Measurements from ENCODE around the gene SSBP4. TPM values are rescaled to one million over a fixed set of nuclear protein-coding genes. Genes with fewer than 3 reads are reported as not detected.

The SSBP4 gene
- total and polyA plus RNA-seq, 2 donors (not counting 3 experiments of a cell fraction or from before 2014, with no cell fraction given) = 89.6 to 151 TPM

GRCh38 chr19:18416778-18417249 lies 2.4 kb upstream of the SSBP4 start:
- Histone ChIP-seq H4K20me1 (replicated peaks; ENCODE audit: control insufficient read depth, extremely low read depth, insufficient read depth, low read length) (no peaks in the 10 kb centered on the region), H3K79me2 (ENCODE audit: control insufficient read depth, insufficient read depth, low read length) (peaks cover 25% of the 10 kb centered on the region), H3K9me3 (replicated peaks; ENCODE audit: control insufficient read depth, insufficient read depth, low read length) (no peaks in the 10 kb centered on the region), H3K36me3 (ENCODE audit: control insufficient read depth in 2 of 2, extremely low read depth in 1 of 2, insufficient read depth in 2 of 2, low read length in 2 of 2) (no peaks in the 10 kb centered on the region), H3K9ac (replicated peaks; ENCODE audit: extremely low read depth, insufficient read depth, low read length) (peak overlapping the region; percentile 88), H3K4me2 (ENCODE audit: insufficient read depth, low read length) (peak overlapping the region; percentile 59), H3K9me1 (replicated peaks; ENCODE audit: control insufficient read depth, extremely low read depth, insufficient read depth, low read length) (no peaks in the 10 kb centered on the region), H3K27ac (ENCODE audit: insufficient read depth, low read depth, low read length) (peak overlapping the region; percentile 98), H2AFZ (ENCODE audit: low read depth, low read length) (peak overlapping the region; percentile 63), H3K27me3 (ENCODE audit: control insufficient read depth in 2 of 2, insufficient read depth in 2 of 2, low read length in 2 of 2) (no peaks in the 10 kb centered on the region), H3K4me1 (ENCODE audit: control insufficient read depth, extremely low read depth, insufficient read depth, low read length) (peaks cover 39% of the 10 kb centered on the region), H3K4me3 (replicated peaks in 1 of 3; ENCODE audit: insufficient read depth in 1 of 3, low read depth in 1 of 3, low read length in 3 of 3) (peak overlapping the region in 1 of 3 experiments; percentile 17)
- POLR2A ChIA-PET = interaction anchor here (0.6 to 5.8 kb wide), 3 partner anchors 31 to 569 kb away, joined by 7 to 58 read pairs (median 8); partner anchors contain the start of genes GDF15, JAK3 and JUND
- dilution Hi-C loops (cut with MboI; ENCODE audit: extremely low pct_ligation_motif_present, low sequenced_read_pairs) = no loop called here
- intact Hi-C loops (cut with micrococcal nuclease) = loop anchor here (2.0 kb wide), 5 partner anchors 30 to 224 kb away; partner anchors contain the start of genes GDF15 and MPV17L2
- FAIRE-seq = peak; percentile 91
- CTCF ChIA-PET = interaction anchor here (1.2 to 11.1 kb wide), 9 partner anchors 11 to 225 kb away, joined by 3 to 119 read pairs (median 10); partner anchors contain the start of genes GDF15 and JUND
- TF ChIP-seq POLR2A (IDR thresholded peaks at IDR 0.05; ENCODE audit: low read depth, low read length) = no peak
- TF ChIP-seq MYC (IDR thresholded peaks at IDR 0.05; ENCODE audit: low read depth, low read length) = peak; percentile 13
- TF ChIP-seq MAX (IDR thresholded peaks at IDR 0.05; ENCODE audit: insufficient read depth, insufficient read length) = no peak
- peak; percentile 71 for TF ChIP-seq POLR2AphosphoS5 (IDR thresholded peaks at IDR 0.05; ENCODE audit: insufficient read depth, low read depth, low read length)
- no peak for TF ChIP-seq FOS (IDR thresholded peaks at IDR 0.05; ENCODE audit: borderline replicate concordance, insufficient read depth, low read length)
- TF ChIP-seq JUN (IDR thresholded peaks at IDR 0.05; ENCODE audit: borderline replicate concordance, insufficient read depth, insufficient read length, low read depth) = no peak
- TF ChIP-seq CTCF (IDR thresholded peaks at IDR 0.05; ENCODE audit: extremely low read depth in 1 of 2, insufficient read depth in 1 of 2, low read depth in 1 of 2, low read length in 2 of 2) = no peak
- no peak for TF ChIP-seq GATA2 (IDR thresholded peaks at IDR 0.05; ENCODE audit: insufficient read depth, insufficient read length, low read depth, low read length)
- TF ChIP-seq EZH2 (IDR thresholded peaks at IDR 0.05; ENCODE audit: borderline replicate concordance, low read depth, low read length, severe bottlenecking) = no peak
- DNase-seq (ENCODE audit: low read depth, low spot score) = peak; percentile 89
- BruUV-seq (replicated peaks) = no TSS peak
